Measurements from ENCODE around the gene HHLA2.
"Not testable (repeated sequence)": the region's sequence is repeated elsewhere in the genome, so short reads cannot be mapped to it uniquely, and the experiment has no call there.

DNA sequence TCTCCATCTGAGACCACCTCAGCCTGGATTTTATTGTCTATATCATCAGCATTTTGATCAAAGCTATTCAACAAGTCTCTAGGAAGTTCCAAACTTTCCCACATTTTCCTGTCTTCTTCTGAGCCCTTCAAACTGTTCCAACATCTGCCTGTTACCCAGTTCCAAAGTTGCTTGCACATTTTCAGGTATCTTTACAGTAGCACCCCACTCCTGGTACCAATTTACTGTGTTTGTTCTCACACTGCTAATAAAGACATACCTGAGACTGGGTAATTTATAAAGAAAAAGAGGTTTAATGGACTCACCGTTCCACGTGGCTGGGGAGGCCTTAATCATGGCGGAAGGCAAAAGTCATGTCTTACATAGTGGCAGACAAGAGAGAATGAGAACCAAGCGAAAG, 17.3 kb upstream of the HHLA2 start:
- TF ChIP-seq, protein P1, sequence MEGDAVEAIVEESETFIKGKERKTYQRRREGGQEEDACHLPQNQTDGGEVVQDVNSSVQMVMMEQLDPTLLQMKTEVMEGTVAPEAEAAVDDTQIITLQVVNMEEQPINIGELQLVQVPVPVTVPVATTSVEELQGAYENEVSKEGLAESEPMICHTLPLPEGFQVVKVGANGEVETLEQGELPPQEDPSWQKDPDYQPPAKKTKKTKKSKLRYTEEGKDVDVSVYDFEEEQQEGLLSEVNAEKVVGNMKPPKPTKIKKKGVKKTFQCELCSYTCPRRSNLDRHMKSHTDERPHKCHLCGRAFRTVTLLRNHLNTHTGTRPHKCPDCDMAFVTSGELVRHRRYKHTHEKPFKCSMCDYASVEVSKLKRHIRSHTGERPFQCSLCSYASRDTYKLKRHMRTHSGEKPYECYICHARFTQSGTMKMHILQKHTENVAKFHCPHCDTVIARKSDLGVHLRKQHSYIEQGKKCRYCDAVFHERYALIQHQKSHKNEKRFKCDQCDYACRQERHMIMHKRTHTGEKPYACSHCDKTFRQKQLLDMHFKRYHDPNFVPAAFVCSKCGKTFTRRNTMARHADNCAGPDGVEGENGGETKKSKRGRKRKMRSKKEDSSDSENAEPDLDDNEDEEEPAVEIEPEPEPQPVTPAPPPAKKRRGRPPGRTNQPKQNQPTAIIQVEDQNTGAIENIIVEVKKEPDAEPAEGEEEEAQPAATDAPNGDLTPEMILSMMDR (IDR thresholded peaks at IDR 0.05): not testable (repeated sequence)
- TF ChIP-seq POLR2A (IDR thresholded peaks at IDR 0.05): not testable (repeated sequence)
